Fibroblast of lung (primary cell): Measurements from ENCODE around the gene ZDHHC13. TPM values are rescaled to one million over a fixed set of nuclear protein-coding genes. Genes with fewer than 3 reads are reported as not detected.

Experiments
- DNase-seq, 2 donors: peaks; one replicate each; pipeline versions ENCODE4 v3.0.0 to v3.0.0-alpha.2; 2010; ENCODE audit warnings: low read depth in 2 of 2
- H2AFZ ChIP-seq: 2 replicates; pipeline ENCODE4 v1.5.1; 2012; ENCODE audit warnings: low read length, control low read depth, inconsistent platforms
- H3K27ac ChIP-seq: 2 replicates; pipeline ENCODE4 v1.5.1; 2011; ENCODE audit warnings: low read length, control low read depth; ENCODE audit not compliant: insufficient read depth
- H3K27me3 ChIP-seq: 2 replicates; pipeline ENCODE4 v1.5.1; 2011; ENCODE audit warnings: mild to moderate bottlenecking, low read length; ENCODE audit not compliant: control insufficient read depth, insufficient read depth
- H3K36me3 ChIP-seq: 2 replicates; pipeline ENCODE4 v1.5.1; 2011; ENCODE audit warnings: low read length; ENCODE audit not compliant: control insufficient read depth, insufficient read depth
- H3K4me1 ChIP-seq: 2 replicates; pipeline ENCODE4 v1.5.1; 2011; ENCODE audit warnings: low read length; ENCODE audit not compliant: control insufficient read depth, insufficient read depth; ENCODE audit errors: extremely low read depth
- H3K4me2 ChIP-seq: 2 replicates; pipeline ENCODE4 v1.5.1; 2011; ENCODE audit warnings: low read length, control low read depth; ENCODE audit not compliant: insufficient read depth; ENCODE audit errors: extremely low read depth
- H3K4me3 ChIP-seq, 4 experiments: fragments of 200-600 bp in 1 of 4; sonication (generic) in 1 of 4; replicated peaks in 1 of 4; 2 replicates each; pipeline ENCODE4 v1.5.1; 2011 to 2016; ENCODE audit warnings: low read length in 4 of 4, low read depth in 3 of 4, mild to moderate bottlenecking in 3 of 4, control low read depth in 2 of 4, inconsistent platforms in 1 of 4, mixed read lengths in 1 of 4; ENCODE audit not compliant: insufficient read depth in 1 of 4; ENCODE audit errors: control extremely low read depth in 1 of 4
- H3K79me2 ChIP-seq: 2 replicates; pipeline ENCODE4 v1.5.1; 2012; ENCODE audit warnings: mild to moderate bottlenecking, low read length, inconsistent platforms; ENCODE audit not compliant: control insufficient read depth, insufficient read depth
- H3K9ac ChIP-seq: 2 replicates; pipeline ENCODE4 v1.5.1; 2011; ENCODE audit warnings: mild to moderate bottlenecking, low read length, control low read depth; ENCODE audit not compliant: insufficient read depth
- H3K9me3 ChIP-seq: 2 replicates; pipeline ENCODE4 v1.5.1; 2012; ENCODE audit warnings: low read depth, low read length; ENCODE audit not compliant: control insufficient read depth, insufficient read depth
- H4K20me1 ChIP-seq: 2 replicates; pipeline ENCODE4 v1.5.1; 2011; ENCODE audit warnings: low read length; ENCODE audit not compliant: control insufficient read depth, insufficient read depth; ENCODE audit errors: extremely low read depth
- CTCF ChIP-seq, 2 donors: IDR thresholded peaks in 1 of 2; conservative IDR thresholded peaks in 1 of 2; 1 replicate in 1 of 2; 2 replicates in 1 of 2; pipeline ENCODE4 v1.5.1; 2011 to 2012; ENCODE audit warnings: low read length in 2 of 2, control low read depth in 1 of 2, inconsistent platforms in 1 of 2, low read depth in 1 of 2, mild to moderate bottlenecking in 1 of 2
- EZH2 ChIP-seq: IDR thresholded peaks from 2 replicates; pipeline ENCODE4 v1.5.1; 2012; ENCODE audit warnings: low read length, control low read depth, mild to moderate bottlenecking; ENCODE audit errors: missing control alignments
- polyA plus RNA-seq, 2 donors: library from polyadenylated mRNA; depleted of rRNA in 1 of 2; stranded (reverse) in 1 of 2; unstranded in 1 of 2; fragments of >200 nt; gene quantifications; 2 replicates each; pipeline ENCODE4 v1.2.1, GENCODE V29; 2011 to 2012; ENCODE audit warnings: missing spikeins in 1 of 2
- total RNA-seq: library from RNA; depleted of rRNA; stranded (reverse); fragments of >200 nt; gene quantifications from 2 replicates; pipeline ENCODE4 v1.2.1, GENCODE V29; 2014

Gene ZDHHC13
- total and polyA plus RNA-seq, 2 donors (not counting 1 experiment from before 2014, with no cell fraction given), result 11.1 to 16.1 TPM

GRCh38 chr11:19199771-19200170 is 82.8 kb downstream of the ZDHHC13 start:
- Histone ChIP-seq H3K4me3 (no peak overlapping the region), H3K9ac (no peak overlapping the region), H4K20me1 (no peaks in the 10 kb centered on the region), H3K4me2 (no peak overlapping the region), H3K9me3 (no peaks in the 10 kb centered on the region), H3K36me3 (no peaks in the 10 kb centered on the region), H2AFZ (no peak overlapping the region), H3K79me2 (no peaks in the 10 kb centered on the region), H3K27ac (no peak overlapping the region), H3K27me3 (peaks cover 8% of the 10 kb centered on the region), H3K4me1 (peaks cover 2% of the 10 kb centered on the region)
- TF ChIP-seq EZH2 (no peak), CTCF (conservative IDR thresholded peaks at IDR 0.05 in 1 of 2, IDR thresholded peaks at IDR 0.05 in 1 of 2; ENCODE audit: low read depth in 1 of 2, low read length in 2 of 2) (no peak)
- peak in 1 of 2 donors; percentile 30 for DNase-seq

- peak; percentile 76 to 83 for DNase-seq
- Histone ChIP-seq H3K9me3 (no peaks in the 10 kb centered on the region), H3K27ac (no peak overlapping the region), H4K20me1 (no peaks in the 10 kb centered on the region), H3K4me3 (no peak overlapping the region), H3K79me2 (no peaks in the 10 kb centered on the region), H3K9ac (no peak overlapping the region), H3K4me1 (peaks cover 2% of the 10 kb centered on the region), H3K4me2 (no peak overlapping the region), H3K27me3 (peaks cover 8% of the 10 kb centered on the region), H3K36me3 (no peaks in the 10 kb centered on the region), H2AFZ (no peak overlapping the region)
- no peak for TF ChIP-seq EZH2
These were observed 83.6 kb downstream of the ZDHHC13 start for GRCh38 chr11:19200410-19201201.

GRCh38 chr11:19201737-19202605 is 85.0 kb downstream of the ZDHHC13 start, which contains the start of gene CSRP3:
TSS of gene CSRP3 (minus strand) at chr11:19201983. CDS start at chr11:19192448, 9,535 bp downstream.
- no peak within 1 kb of the TSS for H3K27ac ChIP-seq
- no peak within 1 kb of the TSS for H2AFZ ChIP-seq
- no peaks in the 10 kb centered on the region for H3K36me3 ChIP-seq
- no peak within 1 kb of the TSS for H3K4me2 ChIP-seq
- no peaks in the 10 kb centered on the region for H4K20me1 ChIP-seq
- H3K4me3 ChIP-seq, result no peak within 1 kb of the TSS
- H3K9ac ChIP-seq, result no peak within 1 kb of the TSS
- no peaks in the 10 kb centered on the region for H3K9me3 ChIP-seq
- peaks cover 2% of the 10 kb centered on the region for H3K4me1 ChIP-seq
- TF ChIP-seq CTCF (conservative IDR thresholded peaks at IDR 0.05 in 1 of 2, IDR thresholded peaks at IDR 0.05 in 1 of 2; ENCODE audit: low read depth in 1 of 2, low read length in 2 of 2), result no peak
- TF ChIP-seq EZH2, result no peak
- peaks cover 10% of the 10 kb centered on the region for H3K27me3 ChIP-seq
- peak in 1 of 2 donors; percentile 56 for DNase-seq
- no peaks in the 10 kb centered on the region for H3K79me2 ChIP-seq
